ACC112 (cell line): Measurements from ENCODE around the gene GNPTAB.

ENCODE experiments used
- H2AFZ ChIP-seq: fragments of 200-600 bp; sonication (generic); one replicate; pipeline ENCODE4 v1.6.0; 2017; ENCODE audit warnings: antibody characterized with exemption, low read length; ENCODE audit not compliant: unreplicated experiment
- H3K27ac ChIP-seq: fragments of 200-600 bp; sonication (generic); 2 replicates; pipeline ENCODE4 v1.5.1; 2014; ENCODE audit warnings: low read depth, mild to moderate bottlenecking, antibody characterized with exemption, low read length, moderate library complexity
- H3K27me3 ChIP-seq: fragments of 200-600 bp; sonication (generic); 2 replicates; pipeline ENCODE4 v1.6.1; 2014; ENCODE audit warnings: mild to moderate bottlenecking, antibody characterized with exemption, low read length, moderate library complexity, mixed read lengths; ENCODE audit not compliant: insufficient read depth
- H3K36me3 ChIP-seq: fragments of 200-600 bp; sonication (generic); 2 replicates; pipeline ENCODE4 v1.6.1; 2016; ENCODE audit warnings: mild to moderate bottlenecking, antibody characterized with exemption, low read length, moderate library complexity, mixed read lengths; ENCODE audit not compliant: insufficient read depth
- H3K4me1 ChIP-seq: fragments of 200-600 bp; sonication (generic); one replicate; pipeline ENCODE4 v1.6.1; 2016; ENCODE audit warnings: low read length, mixed read lengths; ENCODE audit not compliant: insufficient read depth, unreplicated experiment, control insufficient read depth
- H3K4me3 ChIP-seq: fragments of 200-600 bp; sonication (generic); 2 replicates; pipeline ENCODE4 v1.5.1; 2014; ENCODE audit warnings: mild to moderate bottlenecking, low read depth, low read length
- H3K79me2 ChIP-seq: fragments of 200-600 bp; sonication (generic); one replicate; pipeline ENCODE4 v1.6.0; 2016; ENCODE audit warnings: low read length; ENCODE audit not compliant: control insufficient read depth, unreplicated experiment, insufficient read depth

GNPTAB gene

DNA sequence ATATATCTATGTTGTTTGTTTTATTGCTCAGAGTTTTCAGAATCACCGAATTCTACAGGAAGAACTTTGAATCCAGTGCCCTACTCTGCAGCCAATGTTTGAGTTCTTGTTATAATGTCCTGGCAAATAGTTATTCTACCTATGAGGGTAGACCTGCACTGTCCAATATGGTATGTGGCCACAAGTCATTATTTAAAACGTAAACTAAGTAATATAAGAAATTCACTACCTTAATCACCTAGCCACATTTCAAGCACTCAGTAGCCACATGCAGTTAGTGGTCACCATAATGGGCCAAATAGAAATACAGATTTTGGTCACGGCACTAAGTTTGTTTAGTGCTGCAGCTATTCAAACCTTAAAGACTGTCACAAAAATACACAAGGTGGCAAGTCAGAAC lies 26.4 kb downstream of the GNPTAB start:
- no peaks in the 10 kb centered on the region for H3K79me2 ChIP-seq
- H3K27me3 ChIP-seq: no peaks in the 10 kb centered on the region
- H3K27ac ChIP-seq: no peak overlapping the region
- H3K4me3 ChIP-seq: no peak overlapping the region
- H2AFZ ChIP-seq: no peak overlapping the region
- H3K36me3 ChIP-seq: no peaks in the 10 kb centered on the region
- H3K4me1 ChIP-seq: no peaks in the 10 kb centered on the region

DNA sequence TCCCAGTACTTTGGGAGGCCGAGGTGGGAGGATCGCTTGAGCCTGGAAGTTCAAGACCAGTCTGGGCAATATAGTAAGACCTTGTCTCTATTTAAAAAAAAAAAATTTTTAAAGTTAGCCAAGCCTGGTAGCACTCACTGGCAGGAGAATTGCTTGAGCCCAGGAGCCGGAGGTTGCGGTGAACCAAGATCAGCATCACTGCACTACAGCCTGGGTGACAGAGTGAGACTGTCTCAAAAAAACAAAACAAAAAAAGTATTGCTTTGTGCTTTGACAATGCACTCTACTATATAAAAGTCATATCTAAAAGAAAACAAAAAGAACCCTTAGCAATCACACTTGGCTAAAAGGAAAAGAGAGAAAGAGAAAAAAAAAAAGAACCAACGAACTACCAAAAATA lies 26.8 kb downstream of the GNPTAB start:
- H3K27ac ChIP-seq: no peak overlapping the region
- H3K79me2 ChIP-seq: no peaks in the 10 kb centered on the region
- H2AFZ ChIP-seq: no peak overlapping the region
- no peak overlapping the region for H3K4me3 ChIP-seq
- H3K36me3 ChIP-seq: no peaks in the 10 kb centered on the region
- no peaks in the 10 kb centered on the region for H3K27me3 ChIP-seq
- H3K4me1 ChIP-seq: no peaks in the 10 kb centered on the region

DNA sequence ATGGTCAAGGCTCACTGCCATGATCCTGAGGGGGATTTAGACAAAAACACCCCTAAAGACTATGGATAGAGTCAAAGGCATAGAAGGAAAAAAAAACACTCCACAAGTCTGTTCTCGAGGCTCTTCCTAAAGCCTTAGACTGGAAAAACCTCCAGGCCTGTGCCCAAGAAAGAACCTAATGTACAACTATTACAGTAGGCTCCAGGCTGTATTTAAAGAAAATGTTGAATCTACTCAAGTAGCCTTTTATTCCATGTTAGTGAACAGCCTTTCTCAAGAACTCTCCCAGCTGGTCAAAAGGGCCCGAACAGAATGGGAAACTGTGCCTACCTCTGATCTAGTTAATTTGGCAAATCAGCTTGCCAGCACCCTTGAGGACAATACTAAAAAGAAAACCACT lies 28.3 kb downstream of the GNPTAB start:
- no peaks in the 10 kb centered on the region for H3K36me3 ChIP-seq
- no peak overlapping the region for H3K4me3 ChIP-seq
- H3K27ac ChIP-seq: no peak overlapping the region
- no peak overlapping the region for H2AFZ ChIP-seq
- no peaks in the 10 kb centered on the region for H3K27me3 ChIP-seq
- H3K4me1 ChIP-seq: no peaks in the 10 kb centered on the region
- H3K79me2 ChIP-seq: no peaks in the 10 kb centered on the region

DNA sequence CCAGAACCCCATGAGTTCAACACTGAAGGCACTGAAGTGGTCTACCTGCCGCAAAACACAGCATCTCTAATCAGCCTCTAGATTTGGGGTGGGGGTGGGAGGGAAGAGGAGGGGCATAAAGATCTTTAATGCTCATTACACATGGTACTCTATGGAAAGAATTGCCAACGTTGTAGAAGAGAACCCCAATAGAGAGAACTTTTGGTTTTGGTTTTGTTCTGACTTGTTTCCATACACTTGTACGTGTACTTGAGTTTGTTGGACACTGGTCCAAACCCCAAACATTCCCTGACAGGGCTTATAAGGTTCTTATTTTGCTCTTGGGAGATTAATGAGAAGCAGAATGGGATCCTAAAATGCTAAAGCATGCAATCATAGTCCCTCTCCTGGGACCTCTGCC lies 31.0 kb downstream of the GNPTAB start:
- no peak overlapping the region for H3K27ac ChIP-seq
- H2AFZ ChIP-seq: no peak overlapping the region
- H3K79me2 ChIP-seq: no peaks in the 10 kb centered on the region
- no peaks in the 10 kb centered on the region for H3K27me3 ChIP-seq
- H3K36me3 ChIP-seq: no peaks in the 10 kb centered on the region
- H3K4me1 ChIP-seq: no peaks in the 10 kb centered on the region
- no peak overlapping the region for H3K4me3 ChIP-seq

DNA sequence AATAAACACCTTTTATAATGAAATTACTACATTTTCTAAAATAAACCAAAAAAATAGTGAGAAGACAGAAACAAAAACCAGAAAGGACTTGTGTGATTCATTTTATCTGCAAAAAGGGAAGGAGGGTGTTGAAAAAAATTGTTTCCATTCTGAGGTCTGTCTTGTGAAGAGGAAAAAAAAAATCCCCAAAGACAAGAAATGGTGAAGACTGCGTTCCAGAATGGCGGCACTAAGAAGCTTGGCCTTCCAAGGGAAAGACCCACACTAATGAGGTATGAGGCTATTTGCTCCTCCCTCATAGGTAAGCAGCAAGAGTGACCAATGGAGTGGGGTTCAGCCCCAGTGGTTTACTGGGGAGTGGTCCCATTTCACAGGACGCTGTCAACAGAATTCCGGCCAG lies 35.0 kb downstream of the GNPTAB start:
- Histone ChIP-seq H3K27ac (no peak overlapping the region), H2AFZ (no peak overlapping the region), H3K4me3 (no peak overlapping the region), H3K4me1 (peaks cover 6% of the 10 kb centered on the region), H3K36me3 (no peaks in the 10 kb centered on the region), H3K79me2 (no peaks in the 10 kb centered on the region), H3K27me3 (no peaks in the 10 kb centered on the region)

DNA sequence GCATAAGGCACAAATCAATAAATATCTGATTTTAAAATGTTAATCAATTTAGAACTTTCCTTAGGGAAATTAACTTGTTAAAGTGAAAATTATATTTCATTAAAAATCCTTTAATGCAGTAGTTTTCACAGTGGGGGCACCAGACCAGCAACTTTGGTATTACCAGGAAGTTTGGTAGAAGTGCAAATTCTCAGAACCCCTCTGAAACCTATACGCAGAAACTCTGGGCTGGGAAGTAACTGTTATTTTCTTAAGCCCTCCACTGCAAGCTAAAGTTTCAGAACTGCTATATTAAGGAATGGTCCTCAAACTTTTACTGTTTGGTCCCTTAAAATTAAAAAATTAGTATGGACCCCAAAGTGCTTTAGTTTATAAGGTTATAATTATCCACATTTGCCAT lies 35.7 kb downstream of the GNPTAB start:
- Histone ChIP-seq H3K36me3 (no peaks in the 10 kb centered on the region), H3K79me2 (no peaks in the 10 kb centered on the region), H2AFZ (no peak overlapping the region), H3K4me1 (peaks cover 6% of the 10 kb centered on the region), H3K27ac (no peak overlapping the region), H3K4me3 (no peak overlapping the region), H3K27me3 (no peaks in the 10 kb centered on the region)

DNA sequence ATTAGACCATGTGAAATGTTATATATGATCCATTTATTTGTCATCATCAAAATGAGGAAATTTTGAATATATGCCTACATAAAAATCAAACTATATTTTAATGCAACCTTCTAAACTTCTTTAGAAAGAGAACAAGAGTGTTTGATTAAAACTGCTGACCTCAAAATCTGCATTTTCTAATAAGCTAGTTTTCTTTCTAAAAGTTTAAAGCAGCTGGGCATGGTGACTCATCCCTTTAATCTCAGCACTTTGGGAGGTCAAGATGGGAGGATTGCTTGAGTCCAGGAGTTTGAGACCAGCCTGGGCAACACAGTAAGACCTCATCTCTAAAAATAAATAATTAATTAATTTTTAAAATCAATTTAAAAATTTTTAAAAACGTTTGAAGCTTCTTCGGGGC lies 36.2 kb downstream of the GNPTAB start:
- H3K36me3 ChIP-seq: no peaks in the 10 kb centered on the region
- no peak overlapping the region for H3K4me3 ChIP-seq
- H2AFZ ChIP-seq: no peak overlapping the region
- H3K27ac ChIP-seq: no peak overlapping the region
- H3K4me1 ChIP-seq: peaks cover 6% of the 10 kb centered on the region
- H3K79me2 ChIP-seq: no peaks in the 10 kb centered on the region
- H3K27me3 ChIP-seq: no peaks in the 10 kb centered on the region

DNA sequence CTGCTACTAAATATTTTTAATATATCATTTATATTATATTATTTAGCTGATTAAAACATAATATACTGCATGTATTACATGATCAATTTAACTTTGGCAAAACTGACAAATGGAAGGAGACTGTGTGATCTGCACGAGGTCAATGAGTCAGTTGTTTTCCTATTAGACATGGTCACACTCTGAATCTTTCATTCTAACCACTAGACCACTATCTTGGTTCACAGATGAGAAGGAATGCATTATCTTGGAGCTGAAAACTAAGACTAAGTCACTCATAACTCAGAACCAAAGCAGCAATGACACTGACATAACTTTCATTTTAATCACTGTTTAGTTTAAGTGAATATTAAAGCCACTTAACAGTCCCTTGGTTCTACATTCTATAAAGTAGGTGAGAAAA lies 37.4 kb downstream of the GNPTAB start:
- H3K36me3 ChIP-seq: no peaks in the 10 kb centered on the region
- peaks cover 6% of the 10 kb centered on the region for H3K4me1 ChIP-seq
- peak overlapping the region; percentile 35; the same call in 1 of the 2 replicates for H3K27ac ChIP-seq
- H3K27me3 ChIP-seq: no peaks in the 10 kb centered on the region
- no peaks in the 10 kb centered on the region for H3K79me2 ChIP-seq
- no peak overlapping the region for H3K4me3 ChIP-seq
- no peak overlapping the region for H2AFZ ChIP-seq

DNA sequence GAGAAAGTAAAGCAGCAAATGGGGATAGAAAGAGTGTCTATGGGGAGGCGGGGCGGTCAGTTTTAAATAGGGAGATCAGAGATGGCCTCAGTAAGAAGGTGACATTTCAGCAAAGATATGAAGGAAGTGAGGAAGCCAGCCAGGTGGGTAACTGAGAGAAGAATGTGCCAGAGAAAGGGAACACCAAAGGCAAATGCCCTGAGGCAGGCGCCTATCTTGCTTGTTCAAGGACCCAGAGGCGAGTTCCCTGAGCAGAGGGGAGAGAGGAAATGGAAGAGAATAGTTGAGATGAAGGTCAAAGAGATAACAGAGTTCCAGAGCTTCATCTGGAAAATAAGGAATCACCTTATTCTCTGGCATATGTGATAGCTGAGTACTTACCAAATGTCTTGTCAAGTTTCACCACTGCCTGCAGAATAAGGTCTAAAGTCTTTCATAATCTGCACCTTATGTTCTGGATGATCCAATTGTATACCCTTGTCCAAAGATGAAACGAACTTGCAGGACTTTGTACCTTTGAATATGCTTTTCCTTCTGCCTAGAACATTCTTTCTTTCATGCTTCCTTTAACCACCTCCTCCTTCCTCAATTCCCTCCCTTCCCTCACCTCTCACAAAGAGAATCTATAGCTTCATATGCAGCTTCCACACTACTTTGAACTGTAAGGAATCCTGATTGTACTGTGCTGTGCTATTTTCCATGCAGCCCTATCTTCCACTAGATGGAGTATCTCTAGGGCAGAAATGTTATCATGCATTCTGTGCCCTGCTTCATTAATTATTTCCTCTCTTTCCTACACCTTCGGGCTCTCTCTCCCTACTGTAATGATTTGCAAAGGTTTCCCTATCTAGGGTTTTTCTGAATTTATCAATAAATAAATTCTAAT lies 38.5 kb downstream of the GNPTAB start:
- Histone ChIP-seq H3K36me3 (no peaks in the 10 kb centered on the region), H2AFZ (no peak overlapping the region), H3K4me1 (peaks cover 6% of the 10 kb centered on the region), H3K27ac (no peak overlapping the region), H3K79me2 (no peaks in the 10 kb centered on the region), H3K27me3 (no peaks in the 10 kb centered on the region), H3K4me3 (no peak overlapping the region)

DNA sequence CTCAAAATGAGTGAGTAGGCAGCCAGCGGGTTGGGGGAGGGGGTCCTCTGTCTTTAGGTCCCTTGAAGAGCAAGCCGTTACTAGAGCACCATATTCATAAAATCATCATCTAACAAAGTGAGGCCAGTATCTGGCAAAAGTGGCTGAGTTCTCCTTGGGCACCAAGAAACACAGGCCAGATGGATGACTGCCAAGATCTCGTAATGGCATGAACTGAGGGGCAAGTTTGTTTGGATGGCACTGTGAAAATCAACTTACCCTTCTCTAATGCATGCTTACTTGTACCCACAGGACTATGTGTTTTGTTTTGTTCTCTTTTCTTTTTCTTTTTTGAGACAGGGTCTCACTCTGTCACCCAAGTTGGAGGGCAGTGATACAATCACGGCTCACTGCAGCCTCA lies 41.6 kb downstream of the GNPTAB start:
- no peak overlapping the region for H3K27ac ChIP-seq
- H3K4me1 ChIP-seq: peaks cover 6% of the 10 kb centered on the region
- H2AFZ ChIP-seq: no peak overlapping the region
- H3K27me3 ChIP-seq: no peaks in the 10 kb centered on the region
- no peaks in the 10 kb centered on the region for H3K36me3 ChIP-seq
- no peak overlapping the region for H3K4me3 ChIP-seq
- H3K79me2 ChIP-seq: no peaks in the 10 kb centered on the region

DNA sequence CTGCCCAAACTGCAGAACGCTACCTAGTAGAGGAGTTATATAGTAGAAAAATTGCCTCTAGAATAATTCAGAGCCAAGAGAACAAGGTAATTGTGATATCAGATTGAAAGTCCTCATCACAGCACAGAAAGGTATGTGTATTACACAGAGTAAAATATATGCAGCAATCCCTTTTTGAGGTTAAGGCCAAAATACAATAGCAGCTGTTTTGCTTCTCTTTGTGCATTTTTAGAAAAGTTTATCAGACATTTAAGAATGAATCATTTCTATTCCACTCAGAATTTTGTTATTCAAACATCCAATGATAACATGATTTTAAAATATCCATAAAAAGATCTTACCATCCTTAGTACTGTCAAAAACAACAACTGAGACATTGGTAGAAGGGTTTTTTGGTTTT lies 45.1 kb downstream of the GNPTAB start:
- Histone ChIP-seq H3K36me3 (no peaks in the 10 kb centered on the region), H3K27ac (no peak overlapping the region), H3K4me3 (no peak overlapping the region), H3K79me2 (no peaks in the 10 kb centered on the region), H3K27me3 (no peaks in the 10 kb centered on the region), H2AFZ (no peak overlapping the region), H3K4me1 (peaks cover 16% of the 10 kb centered on the region)
